Measurements from ENCODE around the gene RAPGEF1.

Gene RAPGEF1

DNA sequence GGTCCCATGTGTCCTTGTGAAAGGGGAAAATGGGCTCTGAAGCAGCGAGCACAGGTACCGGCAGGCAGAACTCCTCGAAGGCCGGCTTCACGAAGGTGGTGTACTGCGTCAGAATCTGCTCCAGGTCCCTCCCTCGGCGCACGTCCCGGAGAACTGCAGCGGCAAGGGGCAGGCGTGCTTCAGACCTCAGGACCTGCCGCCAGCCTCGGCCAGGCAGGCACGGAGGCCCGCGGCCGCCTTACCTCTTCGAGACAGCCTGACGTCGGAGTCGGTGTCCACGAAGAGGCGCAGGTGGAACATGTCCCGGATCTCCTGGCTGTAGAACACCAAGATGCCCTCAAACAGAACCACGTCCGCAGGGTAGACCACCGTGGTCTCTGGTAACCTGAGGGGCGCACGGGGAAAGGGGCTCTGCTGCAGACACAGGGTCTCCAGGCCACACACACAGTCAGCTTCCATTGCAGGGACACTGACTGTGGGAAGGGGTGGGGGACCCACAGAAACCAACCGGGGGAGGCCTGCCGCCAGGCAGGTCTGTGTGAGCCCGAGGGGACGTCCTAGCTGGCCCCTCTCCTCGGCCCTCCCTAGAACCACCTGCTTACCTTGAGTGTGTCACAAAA, 210.9 kb downstream of the RAPGEF1 start:
- no peak for DNase-seq (ENCODE audit: low spot score)

DNA sequence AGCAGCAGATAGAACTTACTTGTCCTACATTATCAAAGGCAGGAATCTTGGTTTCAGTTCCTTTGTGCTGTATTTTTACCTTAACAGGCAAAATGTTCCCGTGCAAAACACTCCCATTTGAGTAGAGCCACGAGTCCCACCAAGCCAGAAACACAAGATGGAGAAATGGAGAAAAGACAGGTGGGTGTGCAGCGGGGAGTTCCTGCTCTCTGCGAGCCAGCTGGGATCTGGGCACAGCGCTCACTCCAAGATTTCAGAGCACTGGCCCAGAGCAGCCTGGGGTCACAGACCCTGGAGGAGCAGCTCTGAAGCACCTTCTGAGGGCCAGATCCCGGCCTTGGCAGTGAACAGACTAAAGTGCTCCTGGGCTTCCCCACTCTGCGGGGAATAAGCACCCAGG, 211.7 kb downstream of the RAPGEF1 start:
- no peak for DNase-seq (ENCODE audit: low spot score)
